ENCODE data around the gene PNO1. TPM values are rescaled to one million over a fixed set of nuclear protein-coding genes. Genes with fewer than 3 reads are reported as not detected.

Gene PNO1
- total and polyA plus RNA-seq, 9 of the 15 experiments (the other 6 are each of a cell fraction or from before 2014, with no cell fraction given) = 11.8 to 81.7 (median 41.1) TPM

DNA sequence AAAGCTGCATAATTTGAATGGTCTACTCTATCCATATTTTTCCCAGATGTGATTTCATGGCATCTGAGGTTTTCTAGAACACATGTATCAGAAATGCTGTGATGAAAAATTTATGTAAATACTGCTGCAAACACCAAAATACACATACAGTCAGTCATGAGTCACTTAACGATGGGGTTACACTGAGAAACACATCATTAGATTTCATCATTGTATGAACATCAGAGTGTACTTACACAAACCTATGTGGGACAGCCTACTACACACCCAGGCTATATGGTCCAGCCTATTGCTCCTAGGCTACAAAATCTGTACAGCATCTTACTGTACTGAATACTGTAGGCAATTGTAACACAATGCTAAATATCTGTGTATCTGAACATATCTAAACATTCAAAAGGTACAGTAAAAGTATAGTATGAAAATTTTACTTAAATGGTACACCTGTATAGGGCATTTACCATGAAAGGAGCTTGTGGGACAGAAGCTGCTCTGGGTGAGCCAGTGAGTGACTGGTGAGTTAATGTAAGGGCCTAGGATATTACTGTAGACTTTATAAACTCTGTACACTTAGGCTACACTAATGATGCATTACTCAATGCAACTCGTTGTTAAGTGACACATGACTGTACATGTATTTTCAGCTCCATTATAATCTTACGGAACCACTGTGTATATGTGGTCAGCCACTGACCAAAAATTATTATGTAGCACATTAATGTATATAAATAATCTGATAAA lies 33.5 kb downstream of the PNO1 start (continued):
- no peak for TF ChIP-seq NBN (IDR thresholded peaks at IDR 0.05; ENCODE audit: low read depth)
- no peak for TF ChIP-seq NR1H2 (CRISPR knock-in tag; IDR thresholded peaks at IDR 0.05)

DNA sequence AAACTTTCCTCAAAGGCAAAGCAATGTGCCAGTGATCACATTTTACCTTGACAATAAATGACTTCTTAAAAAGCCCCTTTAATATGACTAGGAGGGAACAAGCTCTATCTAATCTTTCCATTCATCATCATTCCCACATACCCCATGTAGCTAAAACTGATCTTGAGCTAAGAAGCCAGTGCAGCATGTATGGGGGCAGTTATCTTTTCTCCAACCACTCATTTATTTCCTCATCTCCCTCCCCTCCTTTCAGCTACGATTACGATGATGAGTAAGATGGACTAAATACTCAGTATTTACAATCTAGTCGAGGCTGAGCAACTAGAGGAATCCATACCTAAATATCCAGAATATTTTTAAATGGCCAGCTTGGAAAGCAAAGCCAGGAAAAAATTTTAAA lies 35.5 kb downstream of the PNO1 start:
- H4K20me1 ChIP-seq (replicated peaks; ENCODE audit: control insufficient read depth, insufficient read depth, low read length) = no peaks in the 10 kb centered on the region
- no peak overlapping the region for H2AFZ ChIP-seq (ENCODE audit: low read depth, low read length)
- FAIRE-seq (peak; percentile 56), ATAC-seq (peak; percentile 63), DNase-seq (ENCODE audit: extremely low read depth in 1 of 4, low spot score in 3 of 4) (peak in 3 of 4 experiments; percentile 16 to 57 (median 25))
- no peaks in the 10 kb centered on the region for H3K9me1 ChIP-seq (ENCODE audit: control insufficient read depth, insufficient read depth, low read length)
- BruUV-seq (replicated peaks) = no TSS peak
- in situ Hi-C loops (cut with MboI) = no loop called here
- H3K4me1 ChIP-seq (replicated peaks in 1 of 2; ENCODE audit: control insufficient read depth in 2 of 2, insufficient read depth in 2 of 2, low read length in 2 of 2) = peaks cover 5 to 32% of the 10 kb centered on the region in 2 experiments
- WGBS (ENCODE audit: insufficient coverage, low coverage, missing lambda C conversion rate) = 3% methylated on average over 3 of the region's 3 CpGs
- peak overlapping the region in 1 of 2 experiments; percentile 1; a peak in 1 of 4 replicates for H3K9ac ChIP-seq (ENCODE audit: insufficient read depth in 1 of 2, low read depth in 2 of 2, low read length in 2 of 2)
- H3K9me3 ChIP-seq (replicated peaks; ENCODE audit: control insufficient read depth, insufficient read depth, low read depth, low read length) = no peaks in the 10 kb centered on the region
- H3K4me2 ChIP-seq (ENCODE audit: insufficient read depth, low read length) = peak overlapping the region; percentile 38
- H3K36me3 ChIP-seq (ENCODE audit: control insufficient read depth, insufficient read depth, low read length) = peaks cover 5% of the 10 kb centered on the region
- intact Hi-C loops (cut with micrococcal nuclease) = no loop called here
- ChIA-PET CTCF (ENCODE audit: low intra/inter-chr PET ratio) (no interaction called here), POLR2A (interaction anchor here (0.6 to 1.4 kb wide), 3 partner anchors 32 to 237 kb away, joined by 3 to 4 read pairs (median 3); no protein-coding TSS in a partner anchor)
- H3K4me3 ChIP-seq = no peak overlapping the region
- peak overlapping the region; percentile 64 for H3K27ac ChIP-seq (ENCODE audit: extremely low read depth, low read depth, low read length)
- no peaks in the 10 kb centered on the region for H3K27me3 ChIP-seq (ENCODE audit: control insufficient read depth in 2 of 2, insufficient read depth in 2 of 2, low read length in 2 of 2)
- peaks cover 96% of the 10 kb centered on the region for H3K79me2 ChIP-seq (ENCODE audit: control insufficient read depth, insufficient read depth, low read length)
- TF ChIP-seq MECOM (CRISPR knock-in tag; IDR thresholded peaks at IDR 0.05) (no peak), NELFE (IDR thresholded peaks at IDR 0.05; ENCODE audit: insufficient read depth, insufficient read length) (no peak), TEAD4 (IDR thresholded peaks at IDR 0.05; ENCODE audit: low read length) (peak; percentile 28; the same call in 1 of the 2 replicates), TEAD4 (CRISPR knock-in tag; IDR thresholded peaks at IDR 0.05; ENCODE audit: borderline replicate concordance) (no peak), CBFA2T3 (IDR thresholded peaks at IDR 0.05) (peak; percentile 75), NR2C2 (CRISPR knock-in tag; IDR thresholded peaks at IDR 0.05) (no peak), NR2C2 (tag; IDR thresholded peaks at IDR 0.05) (no peak), NFIC (IDR thresholded peaks at IDR 0.05) (0 out of 2 replicates have a peak, but pooled peaks have one; percentile 22), XRCC4 (IDR thresholded peaks at IDR 0.05; ENCODE audit: extremely low read depth, insufficient read depth, insufficient read length) (no peak), ZNF780A (CRISPR knock-in tag; IDR thresholded peaks at IDR 0.05) (no peak), ZNF212 (CRISPR knock-in tag; IDR thresholded peaks at IDR 0.05) (no peak)
- TF ChIP-seq, protein P1, sequence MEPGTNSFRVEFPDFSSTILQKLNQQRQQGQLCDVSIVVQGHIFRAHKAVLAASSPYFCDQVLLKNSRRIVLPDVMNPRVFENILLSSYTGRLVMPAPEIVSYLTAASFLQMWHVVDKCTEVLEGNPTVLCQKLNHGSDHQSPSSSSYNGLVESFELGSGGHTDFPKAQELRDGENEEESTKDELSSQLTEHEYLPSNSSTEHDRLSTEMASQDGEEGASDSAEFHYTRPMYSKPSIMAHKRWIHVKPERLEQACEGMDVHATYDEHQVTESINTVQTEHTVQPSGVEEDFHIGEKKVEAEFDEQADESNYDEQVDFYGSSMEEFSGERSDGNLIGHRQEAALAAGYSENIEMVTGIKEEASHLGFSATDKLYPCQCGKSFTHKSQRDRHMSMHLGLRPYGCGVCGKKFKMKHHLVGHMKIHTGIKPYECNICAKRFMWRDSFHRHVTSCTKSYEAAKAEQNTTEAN (CRISPR knock-in tag; IDR thresholded peaks at IDR 0.05) = no peak
- TF ChIP-seq, protein P2, sequence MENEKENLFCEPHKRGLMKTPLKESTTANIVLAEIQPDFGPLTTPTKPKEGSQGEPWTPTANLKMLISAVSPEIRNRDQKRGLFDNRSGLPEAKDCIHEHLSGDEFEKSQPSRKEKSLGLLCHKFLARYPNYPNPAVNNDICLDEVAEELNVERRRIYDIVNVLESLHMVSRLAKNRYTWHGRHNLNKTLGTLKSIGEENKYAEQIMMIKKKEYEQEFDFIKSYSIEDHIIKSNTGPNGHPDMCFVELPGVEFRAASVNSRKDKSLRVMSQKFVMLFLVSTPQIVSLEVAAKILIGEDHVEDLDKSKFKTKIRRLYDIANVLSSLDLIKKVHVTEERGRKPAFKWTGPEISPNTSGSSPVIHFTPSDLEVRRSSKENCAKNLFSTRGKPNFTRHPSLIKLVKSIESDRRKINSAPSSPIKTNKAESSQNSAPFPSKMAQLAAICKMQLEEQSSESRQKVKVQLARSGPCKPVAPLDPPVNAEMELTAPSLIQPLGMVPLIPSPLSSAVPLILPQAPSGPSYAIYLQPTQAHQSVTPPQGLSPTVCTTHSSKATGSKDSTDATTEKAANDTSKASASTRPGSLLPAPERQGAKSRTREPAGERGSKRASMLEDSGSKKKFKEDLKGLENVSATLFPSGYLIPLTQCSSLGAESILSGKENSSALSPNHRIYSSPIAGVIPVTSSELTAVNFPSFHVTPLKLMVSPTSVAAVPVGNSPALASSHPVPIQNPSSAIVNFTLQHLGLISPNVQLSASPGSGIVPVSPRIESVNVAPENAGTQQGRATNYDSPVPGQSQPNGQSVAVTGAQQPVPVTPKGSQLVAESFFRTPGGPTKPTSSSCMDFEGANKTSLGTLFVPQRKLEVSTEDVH (IDR thresholded peaks at IDR 0.05; ENCODE audit: low read depth, partially characterized antibody) = no peak
- TF ChIP-seq, protein P3, sequence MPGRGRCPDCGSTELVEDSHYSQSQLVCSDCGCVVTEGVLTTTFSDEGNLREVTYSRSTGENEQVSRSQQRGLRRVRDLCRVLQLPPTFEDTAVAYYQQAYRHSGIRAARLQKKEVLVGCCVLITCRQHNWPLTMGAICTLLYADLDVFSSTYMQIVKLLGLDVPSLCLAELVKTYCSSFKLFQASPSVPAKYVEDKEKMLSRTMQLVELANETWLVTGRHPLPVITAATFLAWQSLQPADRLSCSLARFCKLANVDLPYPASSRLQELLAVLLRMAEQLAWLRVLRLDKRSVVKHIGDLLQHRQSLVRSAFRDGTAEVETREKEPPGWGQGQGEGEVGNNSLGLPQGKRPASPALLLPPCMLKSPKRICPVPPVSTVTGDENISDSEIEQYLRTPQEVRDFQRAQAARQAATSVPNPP (IDR thresholded peaks at IDR 0.05; ENCODE audit: borderline replicate concordance, insufficient read depth, insufficient read length) = no peak
